KMS-11 (cell line): ENCODE data around the gene NCKAP5.

ENCODE experiments used
- H2AFZ ChIP-seq: fragments of 200-600 bp; sonication (generic); 2 replicates; pipeline ENCODE4 v1.6.1; 2016; ENCODE audit warnings: antibody characterized with exemption, mixed run types, low read depth
- H3K27ac ChIP-seq: fragments of 200-600 bp; sonication (generic); 2 replicates; pipeline ENCODE4 v1.6.1; 2016; ENCODE audit warnings: mild to moderate bottlenecking, mixed run types
- H3K27me3 ChIP-seq: fragments of 200-600 bp; sonication (generic); 2 replicates; pipeline ENCODE4 v1.6.1; 2017; ENCODE audit warnings: mild to moderate bottlenecking, low read depth, mixed run types, moderate library complexity; ENCODE audit not compliant: insufficient read depth
- H3K36me3 ChIP-seq: fragments of 200-600 bp; sonication (generic); 2 replicates; pipeline ENCODE4 v1.6.1; 2017; ENCODE audit warnings: mild to moderate bottlenecking, mixed run types; ENCODE audit not compliant: insufficient read depth
- H3K4me1 ChIP-seq: fragments of 200-600 bp; sonication (generic); 2 replicates; pipeline ENCODE4 v1.6.1; 2016; ENCODE audit warnings: mild to moderate bottlenecking, low read depth, mixed run types; ENCODE audit not compliant: poor library complexity, severe bottlenecking
- H3K4me2 ChIP-seq: fragments of 200-600 bp; sonication (generic); 2 replicates; pipeline ENCODE4 v1.7.0; 2016; ENCODE audit warnings: mild to moderate bottlenecking, mixed run types
- H3K4me3 ChIP-seq: fragments of 200-600 bp; sonication (generic); IDR thresholded peaks from 2 replicates; pipeline ENCODE4 v1.6.1; 2017; ENCODE audit warnings: low read depth, low read length, mixed read lengths; ENCODE audit not compliant: insufficient read depth
- H3K79me2 ChIP-seq: fragments of 200-600 bp; sonication (generic); 2 replicates; pipeline ENCODE4 v1.6.1; 2016; ENCODE audit warnings: low read depth, mixed run types; ENCODE audit not compliant: insufficient read depth
- H3K9ac ChIP-seq: fragments of 200-600 bp; sonication (generic); 2 replicates; pipeline ENCODE4 v1.6.1; 2016; ENCODE audit warnings: mild to moderate bottlenecking, mixed run types
- H4K20me1 ChIP-seq: fragments of 200-600 bp; sonication (generic); 2 replicates; pipeline ENCODE4 v1.6.1; 2016; ENCODE audit warnings: mild to moderate bottlenecking, mixed run types; ENCODE audit not compliant: insufficient read depth
- TF ChIP-seq, protein P1 (sequence below): fragments of 200-600 bp; sonication (generic); conservative IDR thresholded peaks from 2 replicates; pipeline ENCODE4 v1.6.1; 2017; ENCODE audit warnings: low read depth, mild to moderate bottlenecking, antibody characterized with exemption, low read length, moderate library complexity, mixed read lengths

NCKAP5 gene

DNA sequence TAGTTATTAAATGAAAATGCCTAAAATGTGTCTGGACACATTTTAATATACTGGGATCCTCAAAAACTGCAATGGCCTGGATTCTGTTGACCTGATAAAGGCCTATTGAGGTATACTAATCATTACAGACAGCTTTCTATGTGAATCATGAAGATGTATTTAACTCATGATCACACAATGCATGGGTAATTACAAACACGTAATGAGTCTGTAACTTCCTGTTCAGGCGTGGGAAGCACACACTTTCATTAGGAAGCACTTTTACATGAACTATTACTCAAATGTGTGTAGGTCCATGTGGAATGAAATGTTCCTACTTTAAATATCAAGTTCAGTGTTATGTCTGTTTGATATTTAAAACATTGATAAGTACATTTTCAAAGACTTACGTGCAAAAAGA lies 108.7 kb downstream of the NCKAP5 start:
- H3K27me3 ChIP-seq: no peaks in the 10 kb centered on the region
- no peaks in the 10 kb centered on the region for H3K36me3 ChIP-seq
- TF ChIP-seq, protein P1, sequence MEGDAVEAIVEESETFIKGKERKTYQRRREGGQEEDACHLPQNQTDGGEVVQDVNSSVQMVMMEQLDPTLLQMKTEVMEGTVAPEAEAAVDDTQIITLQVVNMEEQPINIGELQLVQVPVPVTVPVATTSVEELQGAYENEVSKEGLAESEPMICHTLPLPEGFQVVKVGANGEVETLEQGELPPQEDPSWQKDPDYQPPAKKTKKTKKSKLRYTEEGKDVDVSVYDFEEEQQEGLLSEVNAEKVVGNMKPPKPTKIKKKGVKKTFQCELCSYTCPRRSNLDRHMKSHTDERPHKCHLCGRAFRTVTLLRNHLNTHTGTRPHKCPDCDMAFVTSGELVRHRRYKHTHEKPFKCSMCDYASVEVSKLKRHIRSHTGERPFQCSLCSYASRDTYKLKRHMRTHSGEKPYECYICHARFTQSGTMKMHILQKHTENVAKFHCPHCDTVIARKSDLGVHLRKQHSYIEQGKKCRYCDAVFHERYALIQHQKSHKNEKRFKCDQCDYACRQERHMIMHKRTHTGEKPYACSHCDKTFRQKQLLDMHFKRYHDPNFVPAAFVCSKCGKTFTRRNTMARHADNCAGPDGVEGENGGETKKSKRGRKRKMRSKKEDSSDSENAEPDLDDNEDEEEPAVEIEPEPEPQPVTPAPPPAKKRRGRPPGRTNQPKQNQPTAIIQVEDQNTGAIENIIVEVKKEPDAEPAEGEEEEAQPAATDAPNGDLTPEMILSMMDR: no peak

GRCh38 chr2:133458280-133458679 lies 110.0 kb downstream of the NCKAP5 start:
- no peaks in the 10 kb centered on the region for H4K20me1 ChIP-seq
- H3K4me2 ChIP-seq: no peak overlapping the region
- TF ChIP-seq, protein P1: no peak
- H3K36me3 ChIP-seq: no peaks in the 10 kb centered on the region
- no peaks in the 10 kb centered on the region for H3K4me1 ChIP-seq
- no peak overlapping the region for H2AFZ ChIP-seq
- H3K27me3 ChIP-seq: no peaks in the 10 kb centered on the region
- H3K79me2 ChIP-seq: no peaks in the 10 kb centered on the region
- no peak overlapping the region for H3K9ac ChIP-seq
- no peak overlapping the region for H3K27ac ChIP-seq
- no peak overlapping the region for H3K4me3 ChIP-seq

More for the DNA sequence above, 108.7 kb downstream of the NCKAP5 start:
- Histone ChIP-seq H2AFZ (no peak overlapping the region), H3K9ac (no peak overlapping the region), H3K79me2 (no peaks in the 10 kb centered on the region), H4K20me1 (no peaks in the 10 kb centered on the region), H3K4me1 (no peaks in the 10 kb centered on the region), H3K4me2 (no peak overlapping the region), H3K4me3 (no peak overlapping the region), H3K27ac (no peak overlapping the region)

DNA sequence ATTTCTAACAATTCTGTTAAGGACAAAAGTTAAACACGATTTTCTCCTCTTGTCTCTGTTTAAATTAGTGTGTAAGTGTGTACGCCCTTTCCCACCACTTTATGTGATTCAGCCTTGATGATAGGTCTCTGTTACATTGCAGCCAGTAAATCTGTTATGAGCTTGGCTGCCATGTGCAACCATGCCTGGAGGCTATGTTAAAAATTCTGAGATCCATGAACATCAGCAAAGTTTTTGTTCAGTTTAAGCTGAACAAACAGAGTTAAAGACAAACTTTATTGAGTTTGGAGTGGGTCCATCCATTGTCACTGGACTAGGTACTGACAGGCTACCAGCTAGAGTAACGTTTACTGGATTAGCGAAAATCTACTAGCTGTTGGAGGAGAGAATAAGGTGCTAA lies 110.4 kb downstream of the NCKAP5 start:
- Histone ChIP-seq H3K4me3 (no peak overlapping the region), H3K79me2 (no peaks in the 10 kb centered on the region), H4K20me1 (no peaks in the 10 kb centered on the region), H3K36me3 (no peaks in the 10 kb centered on the region), H3K4me1 (no peaks in the 10 kb centered on the region), H2AFZ (no peak overlapping the region), H3K9ac (no peak overlapping the region), H3K27ac (no peak overlapping the region), H3K27me3 (no peaks in the 10 kb centered on the region), H3K4me2 (no peak overlapping the region)
- TF ChIP-seq, protein P1: no peak

- Histone ChIP-seq H3K27ac (no peak overlapping the region), H3K4me3 (no peak overlapping the region), H3K4me2 (no peak overlapping the region), H3K36me3 (no peaks in the 10 kb centered on the region), H3K4me1 (no peaks in the 10 kb centered on the region), H3K79me2 (no peaks in the 10 kb centered on the region), H4K20me1 (no peaks in the 10 kb centered on the region), H2AFZ (no peak overlapping the region), H3K9ac (no peak overlapping the region), H3K27me3 (no peaks in the 10 kb centered on the region)
- TF ChIP-seq, protein P1: no peak
Observed at GRCh38 chr2:133456971-133457370, 111.3 kb downstream of the NCKAP5 start.
